Epithelial cell of esophagus (primary cell): ENCODE data around the gene PRSS38.

Experiments
- DNase-seq: peaks from one replicate; pipeline ENCODE4 v3.0.0; 2010; ENCODE audit warnings: low read depth
- H3K4me3 ChIP-seq: 2 replicates; pipeline ENCODE4 v1.5.1; 2011; ENCODE audit warnings: mild to moderate bottlenecking, low read length, control low read depth
- CTCF ChIP-seq: IDR thresholded peaks from 2 replicates; pipeline ENCODE4 v1.5.1; 2011; ENCODE audit warnings: low read depth, mild to moderate bottlenecking, low read length, control low read depth, inconsistent platforms; ENCODE audit not compliant: insufficient read depth; ENCODE audit errors: missing control alignments

The PRSS38 gene

DNA sequence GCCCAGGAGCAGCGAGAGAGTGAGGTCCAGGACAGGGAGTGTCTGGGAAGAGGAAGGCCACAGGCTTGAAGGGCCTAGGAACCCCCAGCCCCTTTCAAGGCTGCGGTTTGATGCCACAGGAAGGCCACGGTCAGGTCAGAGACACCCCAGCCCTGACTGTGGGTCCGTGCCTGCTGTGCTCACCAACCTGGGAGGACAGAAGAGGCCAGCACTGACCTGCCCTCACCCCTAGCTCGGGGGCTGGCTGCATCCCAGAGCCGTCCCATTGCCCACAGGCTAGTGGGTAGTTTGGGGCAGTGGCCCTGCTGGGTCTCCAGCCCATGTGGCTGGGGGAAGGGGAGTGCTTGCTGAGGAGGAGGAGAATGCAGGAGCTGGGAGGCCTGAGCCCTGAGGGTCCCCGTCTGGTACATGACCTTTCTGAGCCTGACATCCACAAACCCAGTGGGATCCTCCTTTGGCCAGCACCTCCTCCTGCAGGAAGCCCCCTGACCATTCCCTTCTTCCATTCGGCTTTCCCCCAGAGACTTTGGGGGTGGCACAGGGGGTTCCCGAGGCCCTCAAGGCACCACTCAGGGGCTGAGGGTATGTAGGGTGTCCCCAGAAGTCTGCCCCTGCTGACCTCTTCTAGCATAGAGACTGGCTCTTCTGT is 77.9 kb downstream of the PRSS38 start:
- no peak for TF ChIP-seq CTCF
- no peak for DNase-seq
- H3K4me3 ChIP-seq: no peak overlapping the region

GRCh38 chr1:227893949-227894721 is 78.7 kb downstream of the PRSS38 start:
- no peak overlapping the region for H3K4me3 ChIP-seq
- DNase-seq: no peak
- TF ChIP-seq CTCF: no peak

- DNase-seq: no peak
- no peak for TF ChIP-seq CTCF
Observed at GRCh38 chr1:227894831-227895451, 79.5 kb downstream of the PRSS38 start.

More at GRCh38 chr1:227894831-227895451, 79.5 kb downstream of the PRSS38 start:
- no peak overlapping the region for H3K4me3 ChIP-seq
